Pancreas (tissue), 10 donors: Measurements from ENCODE around the gene PDZK1. TPM values are rescaled to one million over a fixed set of nuclear protein-coding genes. Genes with fewer than 3 reads are reported as not detected.

Experiments used
- ATAC-seq, 4 donors: fragments of 200-7000 bp; cut with Tn5 transposase; one replicate each; pipeline versions ENCODE4 v1.8.0 to v1.9.1; 2020; ENCODE audit warnings: mild to moderate bottlenecking in 4 of 4, moderate library complexity in 4 of 4
- DNase-seq, 6 donors: peaks; one replicate each; pipeline ENCODE4 v3.0.0-alpha.2; 2020
- FAIRE-seq: peaks from 2 replicates; lab custom pipeline; 2012; peaks lifted over from hg19 to GRCh38; lab: Jason Lieb, UNC
- H3K27ac ChIP-seq, 4 donors: fragments of 200-600 bp; sonication (generic); 1 replicate in 3 of 4; 2 replicates in 1 of 4; pipeline versions ENCODE4 v1.5.0 to v1.8.0; 2020
- H3K27me3 ChIP-seq, 4 donors: fragments of 200-600 bp; one replicate each; pipeline ENCODE4 v1.8.0; 2021
- H3K36me3 ChIP-seq, 3 donors: fragments of 200-600 bp; sonication (generic) in 1 of 3; one replicate each; pipeline versions ENCODE4 v1.5.0 to v1.8.0; 2020 to 2021
- H3K4me1 ChIP-seq, 3 donors: fragments of 200-600 bp; one replicate each; pipeline ENCODE4 v1.8.0; 2021
- H3K4me3 ChIP-seq, 4 donors: fragments of 200-600 bp; sonication (generic) in 2 of 4; one replicate each; pipeline versions ENCODE4 v1.5.0 to v1.8.0; 2020 to 2021
- H3K9me3 ChIP-seq, 4 donors: fragments of 200-600 bp; one replicate each; pipeline ENCODE4 v1.8.0; 2021
- WGBS, 2 donors: extraction: QIAGEN DNeasy Blood & Tissue Kit; methylation state at CpG; one replicate each; pipeline ENCODE4 v1.1.7; 2013; 5-methylcytosine and 5-hydroxymethylcytosine counted together
- intact Hi-C, 3 donors: fragments of 100-400 bp; cut with DNase I; formaldehyde crosslinking; loops; one replicate each; pipeline versions ENCODE4 v1.11.1 to v1.14.2; 2022
- polyA plus RNA-seq, 2 donors: library from polyadenylated mRNA; stranded (reverse); fragments of 200-250 nt; gene quantifications; one replicate each; pipeline ENCODE4 v1.2.3, GENCODE V29; 2013
- total RNA-seq, 6 donors: library from RNA; stranded (reverse); fragmentation: NEBNext Ultra II Directional in 4 of 6; extraction: Animal tissue kit (Norgen Biotek cat#: 25700) in 4 of 6; gene quantifications; one replicate each; pipeline versions ENCODE4 v1.2.1 to v1.2.4, GENCODE V29; 2021 to 2023
- TF ChIP-seq, protein P1 (sequence below), 4 donors: fragments of 200-600 bp; sonication (generic) in 3 of 4; IDR thresholded peaks; one replicate each; pipeline versions ENCODE4 v1.5.0 to v1.8.0; 2021; ENCODE audit warnings: antibody characterized with exemption in 4 of 4
- donor health status: healthy with polysubstance abuse.
- donor health status: DM: no; HTN: no; CAD: no; lungs with moderate emphysema.
- donor health status: DM: no; HTN: no; CAD: no.
- donor health status: control.
- donor health status: control.
- donor health status: Bipolar disorder and iron deficiency.
- donor health status: DM: yes; HTN: yes; CAD: no.
- donor health status: DM: no; HTN: no; CAD: no.
- donor health status: DM: no; HTN: no; CAD: no.
- donor health status: DM: yes; HTN: yes; CAD: no.

The PDZK1 gene
- total and polyA plus RNA-seq, 8 donors = 3.4 to 21.6 (median 8.2) TPM

DNA sequence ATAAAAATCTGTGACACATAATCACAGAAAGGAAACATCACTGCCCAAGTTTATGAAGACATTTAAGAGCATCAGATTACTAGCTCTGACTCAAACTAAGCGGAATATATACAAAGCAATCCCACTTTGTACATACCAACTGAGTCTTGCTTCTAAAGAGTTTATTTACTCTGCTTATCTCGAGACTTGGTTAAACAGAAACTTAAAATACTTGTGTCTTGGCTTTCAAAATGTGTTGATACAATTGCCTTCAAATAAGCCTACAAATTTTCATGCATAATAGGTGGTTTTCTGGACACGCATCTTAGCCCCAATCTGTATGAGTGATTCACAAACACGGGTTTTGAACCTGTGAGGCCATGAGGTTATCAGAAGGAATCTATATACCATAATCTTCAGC, 33.1 kb upstream of the PDZK1 start:
- peak; percentile 38 to 92 (median 68) for ATAC-seq

DNA sequence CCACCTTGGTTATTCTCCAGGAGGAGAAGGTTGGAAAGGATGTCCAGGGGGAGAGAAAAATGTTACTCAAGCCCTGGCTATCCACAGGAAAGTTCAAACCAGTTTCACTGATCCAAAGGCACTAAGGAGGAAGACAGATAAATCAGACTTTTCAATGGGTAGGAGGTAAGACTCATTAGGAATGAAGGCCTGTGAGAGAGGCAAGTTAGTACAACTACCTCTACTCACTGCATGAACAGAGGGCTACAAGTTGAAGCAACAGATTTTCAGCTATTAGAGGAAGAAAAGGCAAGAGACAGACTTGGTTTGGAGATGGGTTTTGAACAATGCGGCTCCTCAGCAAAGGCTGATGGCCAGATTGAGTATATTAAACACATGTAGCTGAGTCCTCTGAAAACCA, 29.0 kb upstream of the PDZK1 start:
- no peak overlapping the region for H3K4me3 ChIP-seq
- no peaks in the 10 kb centered on the region for H3K36me3 ChIP-seq
- H3K4me1 ChIP-seq = no peaks in the 10 kb centered on the region
- DNase-seq (no peak), FAIRE-seq (no peak), ATAC-seq (no peak)
- no peaks in the 10 kb centered on the region for H3K9me3 ChIP-seq
- TF ChIP-seq, protein P1, sequence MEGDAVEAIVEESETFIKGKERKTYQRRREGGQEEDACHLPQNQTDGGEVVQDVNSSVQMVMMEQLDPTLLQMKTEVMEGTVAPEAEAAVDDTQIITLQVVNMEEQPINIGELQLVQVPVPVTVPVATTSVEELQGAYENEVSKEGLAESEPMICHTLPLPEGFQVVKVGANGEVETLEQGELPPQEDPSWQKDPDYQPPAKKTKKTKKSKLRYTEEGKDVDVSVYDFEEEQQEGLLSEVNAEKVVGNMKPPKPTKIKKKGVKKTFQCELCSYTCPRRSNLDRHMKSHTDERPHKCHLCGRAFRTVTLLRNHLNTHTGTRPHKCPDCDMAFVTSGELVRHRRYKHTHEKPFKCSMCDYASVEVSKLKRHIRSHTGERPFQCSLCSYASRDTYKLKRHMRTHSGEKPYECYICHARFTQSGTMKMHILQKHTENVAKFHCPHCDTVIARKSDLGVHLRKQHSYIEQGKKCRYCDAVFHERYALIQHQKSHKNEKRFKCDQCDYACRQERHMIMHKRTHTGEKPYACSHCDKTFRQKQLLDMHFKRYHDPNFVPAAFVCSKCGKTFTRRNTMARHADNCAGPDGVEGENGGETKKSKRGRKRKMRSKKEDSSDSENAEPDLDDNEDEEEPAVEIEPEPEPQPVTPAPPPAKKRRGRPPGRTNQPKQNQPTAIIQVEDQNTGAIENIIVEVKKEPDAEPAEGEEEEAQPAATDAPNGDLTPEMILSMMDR (IDR thresholded peaks at IDR 0.05) = no peak
- H3K27me3 ChIP-seq = no peaks in the 10 kb centered on the region
- WGBS, 2 donors = 100% methylated on average over 1 of the region's 1 CpG
- intact Hi-C loops = no loop called here
- H3K27ac ChIP-seq = no peak overlapping the region

More for the DNA sequence above, 33.1 kb upstream of the PDZK1 start:
- no peaks in the 10 kb centered on the region for H3K4me1 ChIP-seq
- WGBS, 2 donors = 23 to 25% methylated on average over 4 of the region's 4 CpGs
- H3K36me3 ChIP-seq = peaks cover 0 to 9% (median 4%) of the 10 kb centered on the region in 3 donors
- H3K9me3 ChIP-seq = no peaks in the 10 kb centered on the region
- no peak overlapping the region for H3K27ac ChIP-seq
- FAIRE-seq (no peak), DNase-seq (no peak)
- no peaks in the 10 kb centered on the region for H3K27me3 ChIP-seq
- intact Hi-C loops = no loop called here
- TF ChIP-seq, protein P1 (IDR thresholded peaks at IDR 0.05) = no peak
- no peak overlapping the region for H3K4me3 ChIP-seq

DNA sequence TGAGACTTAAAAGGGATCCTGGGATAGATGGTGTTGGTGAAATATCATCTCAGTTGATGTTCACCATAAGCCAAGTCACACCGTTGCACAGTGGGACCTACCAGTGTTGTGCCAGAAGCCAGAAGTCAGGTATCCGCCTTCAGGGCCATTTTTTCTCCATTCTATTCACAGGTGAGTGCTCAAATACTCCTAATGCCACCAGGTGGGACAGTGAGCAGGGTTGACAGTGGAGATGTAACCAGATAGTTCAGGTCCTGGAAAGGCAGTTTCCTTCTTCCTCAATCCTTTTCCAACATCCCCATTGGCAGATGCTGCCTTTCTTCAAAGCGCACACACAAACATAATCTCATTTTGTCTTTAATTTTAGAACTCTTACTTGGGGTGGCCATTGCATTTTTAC, 23.7 kb upstream of the PDZK1 start:
- ATAC-seq = no peak
- Histone ChIP-seq H3K4me3 (no peak overlapping the region), H3K27ac (no peak overlapping the region), H3K36me3 (no peaks in the 10 kb centered on the region), H3K4me1 (no peaks in the 10 kb centered on the region), H3K27me3 (no peaks in the 10 kb centered on the region), H3K9me3 (no peaks in the 10 kb centered on the region)
- no peak for FAIRE-seq
- TF ChIP-seq, protein P1 (IDR thresholded peaks at IDR 0.05) = no peak
- DNase-seq = no peak
- 89 to 90% methylated on average over 3 of the region's 3 CpGs for WGBS, 2 donors
- intact Hi-C loops = no loop called here

DNA sequence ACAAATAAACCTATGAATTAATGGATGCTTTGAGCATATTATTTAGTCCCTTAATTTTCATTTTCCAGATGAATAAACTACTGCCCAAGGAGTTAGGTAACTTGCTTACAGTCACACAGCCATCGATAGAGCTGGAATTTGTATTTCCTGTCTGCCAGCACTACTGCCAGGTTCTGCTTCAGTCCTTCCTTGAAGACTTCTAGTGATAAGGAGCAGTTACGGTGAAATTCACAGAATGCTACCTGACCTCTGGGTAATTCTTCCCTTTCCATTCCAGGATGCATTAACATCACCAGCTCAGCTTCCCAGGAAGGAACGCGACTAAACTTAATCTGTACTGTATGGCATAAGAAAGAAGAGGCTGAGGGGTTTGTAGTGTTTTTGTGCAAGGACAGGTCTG, 23.3 kb upstream of the PDZK1 start:
- DNase-seq (no peak), FAIRE-seq (no peak), ATAC-seq (no peak)
- Histone ChIP-seq H3K27me3 (no peaks in the 10 kb centered on the region), H3K9me3 (no peaks in the 10 kb centered on the region), H3K27ac (no peak overlapping the region), H3K4me3 (no peak overlapping the region), H3K36me3 (no peaks in the 10 kb centered on the region), H3K4me1 (no peaks in the 10 kb centered on the region)
- WGBS, 2 donors = 75 to 80% methylated on average over 4 of the region's 4 CpGs
- intact Hi-C loops = no loop called here
- TF ChIP-seq, protein P1 (IDR thresholded peaks at IDR 0.05) = no peak

DNA sequence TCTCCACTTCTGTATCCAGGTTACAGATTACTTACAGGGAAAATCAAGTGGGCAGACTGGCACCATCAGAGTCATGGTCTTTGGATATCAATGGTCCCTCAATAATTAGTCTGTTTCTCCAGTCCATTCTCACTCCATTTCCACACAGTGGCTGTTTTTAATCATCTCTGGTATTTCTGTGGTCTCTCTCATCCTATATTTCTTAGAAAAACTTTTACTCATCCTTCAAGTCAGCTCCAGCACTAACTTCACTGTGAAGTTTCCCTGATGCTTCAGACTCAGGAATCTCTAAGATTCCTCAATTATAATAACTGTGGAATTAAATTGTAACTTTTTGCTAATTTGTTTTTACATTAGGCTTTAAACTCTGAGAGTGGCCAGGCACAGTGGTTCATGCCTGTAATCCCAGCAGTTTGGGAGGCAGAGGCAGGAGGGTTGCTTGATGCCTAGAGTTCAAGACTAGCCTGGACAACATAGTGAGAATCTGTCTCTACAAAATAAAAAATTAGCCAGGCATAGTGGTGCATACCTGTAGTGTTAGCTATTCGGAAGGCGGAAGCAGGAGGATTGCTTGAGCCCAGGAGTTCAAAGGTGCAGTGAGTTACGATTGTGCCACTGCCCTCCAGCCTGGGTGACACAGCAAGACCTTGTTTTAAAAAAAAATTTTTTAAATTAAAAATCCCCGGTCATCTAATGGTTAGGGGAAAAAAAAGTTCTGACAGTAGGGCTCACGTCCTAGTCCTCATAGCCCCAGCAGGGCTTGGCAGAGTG, 22.7 kb upstream of the PDZK1 start:
- Histone ChIP-seq H3K4me1 (no peaks in the 10 kb centered on the region), H3K27me3 (no peaks in the 10 kb centered on the region), H3K4me3 (no peak overlapping the region), H3K27ac (no peak overlapping the region), H3K9me3 (no peaks in the 10 kb centered on the region), H3K36me3 (no peaks in the 10 kb centered on the region)
- TF ChIP-seq, protein P1 (IDR thresholded peaks at IDR 0.05) = no peak
- ATAC-seq = no peak
- no peak for FAIRE-seq
- no peak for DNase-seq
- intact Hi-C loops = no loop called here
- 84 to 88% methylated on average over 5 of the region's 5 CpGs for WGBS, 2 donors
